Upper lobe of right lung (tissue), 1 donor: ENCODE measurements around the gene BTBD18. TPM values are rescaled to one million over a fixed set of nuclear protein-coding genes. Genes with fewer than 3 reads are reported as not detected.
A peak's percentile ranks its signal among the peaks of the same experiment; 100 is the strongest.

Experiments used
- ATAC-seq: fragments of 200-7000 bp; cut with Tn5 transposase; one replicate; pipeline ENCODE4 v1.9.1; 2020; ENCODE audit warnings: mild to moderate bottlenecking, moderate library complexity
- DNase-seq: peaks from one replicate; pipeline ENCODE4 v3.0.0-alpha.2; 2020
- H3K27ac ChIP-seq: fragments of 200-600 bp; one replicate; pipeline ENCODE4 v1.8.0; 2022
- H3K27me3 ChIP-seq: fragments of 200-600 bp; one replicate; pipeline ENCODE4 v1.8.0; 2022; ENCODE audit warnings: mild to moderate bottlenecking
- H3K36me3 ChIP-seq: fragments of 200-600 bp; one replicate; pipeline ENCODE4 v1.8.0; 2022
- H3K4me1 ChIP-seq: fragments of 200-600 bp; one replicate; pipeline ENCODE4 v1.8.0; 2022
- H3K4me3 ChIP-seq: fragments of 200-600 bp; one replicate; pipeline ENCODE4 v1.8.0; 2022; ENCODE audit warnings: mild to moderate bottlenecking
- H3K9me3 ChIP-seq: fragments of 200-600 bp; one replicate; pipeline ENCODE4 v1.8.0; 2022
- CTCF ChIP-seq: fragments of 200-600 bp; IDR thresholded peaks from one replicate; pipeline ENCODE4 v1.8.0; 2022; ENCODE audit warnings: antibody characterized with exemption
- intact Hi-C: fragments of 100-400 bp; cut with DNase I; formaldehyde crosslinking; loops from one replicate; pipeline ENCODE4 v1.11.0; 2022
- total RNA-seq: library from RNA; stranded (reverse); fragmentation: NEBNext Ultra II Directional; extraction: Animal tissue kit (Norgen Biotek cat#: 25700); gene quantifications from one replicate; pipeline ENCODE4 v1.2.1, GENCODE V29; 2021
- donor health status: DM: no; HTN: yes; CAD: no; lungs with severe emphysema.

The BTBD18 gene
- total RNA-seq, 1 donor from 2014 or later = not detected

GRCh38 chr11:57741132-57742086, 10.2 kb downstream of the BTBD18 start, which contains the start of gene SELENOH:
Gene SELENOH (plus strand): TSS chr11:57741491. CDS start chr11:57741596, 105 bp downstream.
- DNase-seq (peak; percentile 98), ATAC-seq (peak; percentile 99)
- Histone ChIP-seq H3K9me3 (no peaks in the 10 kb centered on the region), H3K4me3 (peak within 1 kb of the TSS; percentile 92), H3K36me3 (peaks cover 60% of the 10 kb centered on the region), H3K27me3 (no peaks in the 10 kb centered on the region), H3K27ac (peak within 1 kb of the TSS; percentile 96), H3K4me1 (peaks cover 7% of the 10 kb centered on the region)
- intact Hi-C loops = no loop called here
- TF ChIP-seq CTCF = no peak

- Histone ChIP-seq H3K4me1 (no peaks in the 10 kb centered on the region), H3K36me3 (peaks cover 23% of the 10 kb centered on the region), H3K9me3 (no peaks in the 10 kb centered on the region), H3K27ac (no peak overlapping the region), H3K4me3 (no peak overlapping the region), H3K27me3 (no peaks in the 10 kb centered on the region)
- TF ChIP-seq CTCF = no peak
- DNase-seq (no peak), ATAC-seq (no peak)
- intact Hi-C loops = no loop called here
Observed at GRCh38 chr11:57735619-57736298, 15.9 kb downstream of the BTBD18 start.

- TF ChIP-seq CTCF = no peak
- no peak for DNase-seq
Observed at GRCh38 chr11:57732661-57733060, 19.0 kb downstream of the BTBD18 start.

GRCh38 chr11:57729479-57729878, 22.1 kb downstream of the BTBD18 start:
- H3K27me3 ChIP-seq = no peaks in the 10 kb centered on the region
- H3K4me1 ChIP-seq = no peaks in the 10 kb centered on the region
- DNase-seq (no peak), ATAC-seq (no peak)
- no peak overlapping the region for H3K4me3 ChIP-seq
- intact Hi-C loops = no loop called here
- no peaks in the 10 kb centered on the region for H3K9me3 ChIP-seq
- TF ChIP-seq CTCF = no peak
- no peaks in the 10 kb centered on the region for H3K36me3 ChIP-seq
- H3K27ac ChIP-seq = no peak overlapping the region

More at GRCh38 chr11:57732661-57733060, 19.0 kb downstream of the BTBD18 start:
- H3K4me3 ChIP-seq = no peak overlapping the region
- no peaks in the 10 kb centered on the region for H3K27me3 ChIP-seq
- H3K9me3 ChIP-seq = no peaks in the 10 kb centered on the region
- intact Hi-C loops = no loop called here
- H3K36me3 ChIP-seq = peaks cover 6% of the 10 kb centered on the region
- H3K4me1 ChIP-seq = no peaks in the 10 kb centered on the region
- ATAC-seq = no peak
- no peak overlapping the region for H3K27ac ChIP-seq

GRCh38 chr11:57728829-57729228, 22.8 kb downstream of the BTBD18 start:
- intact Hi-C loops = no loop called here
- ATAC-seq (no peak), DNase-seq (no peak)
- Histone ChIP-seq H3K27me3 (no peaks in the 10 kb centered on the region), H3K36me3 (no peaks in the 10 kb centered on the region), H3K9me3 (no peaks in the 10 kb centered on the region), H3K4me1 (no peaks in the 10 kb centered on the region), H3K4me3 (no peak overlapping the region), H3K27ac (no peak overlapping the region)
- TF ChIP-seq CTCF = no peak
